Activated CD4-positive, CD25-positive, alpha-beta regulatory T cell treated with anti-CD3 and anti-CD28 coated beads, Interleukin-2, amount 50 U/mL, for 72 hours (primary cell): Measurements from ENCODE around the gene CLIC5.
"Not testable (repeated sequence)": the region's sequence is repeated elsewhere in the genome, so short reads cannot be mapped to it uniquely, and the experiment has no call there.

ENCODE experiments used
- DNase-seq: peaks from one replicate; pipeline ENCODE4 v3.0.0; 2021

Gene CLIC5

GRCh38 chr6:45959534-45960145 lies 56.0 kb downstream of the CLIC5 start:
- DNase-seq, result no peak

GRCh38 chr6:45956663-45957062 lies 59.0 kb downstream of the CLIC5 start:
- DNase-seq, result no peak

GRCh38 chr6:45956176-45956575 lies 59.5 kb downstream of the CLIC5 start:
- DNase-seq, result no peak

- no peak for DNase-seq
These were observed 60.1 kb downstream of the CLIC5 start for GRCh38 chr6:45955597-45955996.

GRCh38 chr6:45952546-45952945 lies 63.1 kb downstream of the CLIC5 start:
- DNase-seq, result no peak

GRCh38 chr6:45952168-45952529 lies 63.5 kb downstream of the CLIC5 start:
- no peak for DNase-seq

- no peak for DNase-seq
These were observed 64.1 kb downstream of the CLIC5 start for GRCh38 chr6:45951321-45952167.

- no peak for DNase-seq
These were observed 66.4 kb downstream of the CLIC5 start for GRCh38 chr6:45949256-45949655.

GRCh38 chr6:45947807-45948206 lies 67.9 kb downstream of the CLIC5 start:
- no peak for DNase-seq

- DNase-seq, result no peak
These were observed 68.8 kb downstream of the CLIC5 start for GRCh38 chr6:45946887-45947286.

- DNase-seq, result no peak
These were observed 69.3 kb downstream of the CLIC5 start for GRCh38 chr6:45946352-45946751.

GRCh38 chr6:45942953-45943352 lies 72.7 kb downstream of the CLIC5 start:
- no peak for DNase-seq

- no peak for DNase-seq
These were observed 81.8 kb downstream of the CLIC5 start for GRCh38 chr6:45933855-45934254.

GRCh38 chr6:45931232-45931631 lies 84.4 kb downstream of the CLIC5 start:
- no peak for DNase-seq

- peak; percentile 67 for DNase-seq
These were observed 85.1 kb downstream of the CLIC5 start for GRCh38 chr6:45930420-45931040.

- no peak for DNase-seq
These were observed 86.0 kb downstream of the CLIC5 start for GRCh38 chr6:45929421-45930361.

GRCh38 chr6:45928721-45929305 lies 86.8 kb downstream of the CLIC5 start:
- DNase-seq, result no peak

- no peak for DNase-seq
These were observed 88.0 kb downstream of the CLIC5 start for GRCh38 chr6:45927421-45928320.

GRCh38 chr6:45926423-45926822 lies 89.2 kb downstream of the CLIC5 start:
- not testable (repeated sequence) for DNase-seq

- DNase-seq, result no peak
These were observed 90.8 kb downstream of the CLIC5 start for GRCh38 chr6:45924763-45925342.

- DNase-seq, result no peak
These were observed 91.7 kb downstream of the CLIC5 start for GRCh38 chr6:45923831-45924391.
